GM18499 (cell line): ENCODE data around the gene GTF2H4.
"Not testable (repeated sequence)": the region's sequence is repeated elsewhere in the genome, so short reads cannot be mapped to it uniquely, and the experiment has no call there.

ENCODE experiments used
- ATAC-seq: cut with Tn5 transposase; IDR thresholded peaks from one replicate; pipeline ENCODE4 v1.9.1; 2021; ENCODE audit warnings: moderate number of reproducible peaks; ENCODE audit not compliant: insufficient read depth, unreplicated experiment

GTF2H4 gene

GRCh38 chr6:30907758-30908591 lies at the start of gene GTF2H4:
GTF2H4 (plus strand) TSS chr6:30908207.
- ATAC-seq, result peak; percentile 87

GRCh38 chr6:30859726-30860125 lies 48.3 kb upstream of the GTF2H4 start:
- ATAC-seq, result not testable (repeated sequence)

- no peak for ATAC-seq
These were observed 46.6 kb upstream of the GTF2H4 start for GRCh38 chr6:30861257-30862048.

GRCh38 chr6:30862156-30862875 lies 45.7 kb upstream of the GTF2H4 start:
- no peak for ATAC-seq

- no peak for ATAC-seq
These were observed 43.7 kb upstream of the GTF2H4 start for GRCh38 chr6:30864325-30864724.

GRCh38 chr6:30869241-30869749 lies 38.7 kb upstream of the GTF2H4 start:
- ATAC-seq, result not testable (repeated sequence)

GRCh38 chr6:30870546-30870945 lies 37.5 kb upstream of the GTF2H4 start:
- ATAC-seq, result no peak

GRCh38 chr6:30871592-30872183 lies 36.3 kb upstream of the GTF2H4 start:
- no peak for ATAC-seq

GRCh38 chr6:30873137-30873640 lies 34.8 kb upstream of the GTF2H4 start:
- no peak for ATAC-seq

- not testable (repeated sequence) for ATAC-seq
These were observed 34.2 kb upstream of the GTF2H4 start for GRCh38 chr6:30873795-30874194.

- ATAC-seq, result no peak
These were observed 32.6 kb upstream of the GTF2H4 start for GRCh38 chr6:30875244-30876038.

- ATAC-seq, result no peak
These were observed 31.8 kb upstream of the GTF2H4 start for GRCh38 chr6:30876039-30876730.

- ATAC-seq, result no peak
These were observed 30.4 kb upstream of the GTF2H4 start for GRCh38 chr6:30877419-30878262.

- ATAC-seq, result no peak
These were observed 28.2 kb upstream of the GTF2H4 start for GRCh38 chr6:30879684-30880427.

GRCh38 chr6:30880698-30881252 lies 27.2 kb upstream of the GTF2H4 start:
- no peak for ATAC-seq

- ATAC-seq, result no peak
These were observed 26.4 kb upstream of the GTF2H4 start for GRCh38 chr6:30881392-30882203.
